ENCODE measurements around the gene SNX13. TPM values are rescaled to one million over a fixed set of nuclear protein-coding genes. Genes with fewer than 3 reads are reported as not detected.

SNX13 gene
- total RNA-seq, 4 donors from 2014 or later = 74.9 to 154 (median 107) TPM

- no peak overlapping the region for H3K27ac ChIP-seq
- no peaks in the 10 kb centered on the region for H3K27me3 ChIP-seq
- H3K4me3 ChIP-seq = no peak overlapping the region
- ATAC-seq = no peak
- H3K4me1 ChIP-seq = peaks cover 0 to 4% of the 10 kb centered on the region in 2 donors
- no peak for DNase-seq
- in situ Hi-C loops (cut with MboI; ENCODE audit: low sequenced_read_pairs in 4 of 4) (no loop called here), intact Hi-C loops (cut with DNase I; ENCODE audit: low total_unique reads) (no loop called here)
- no peaks in the 10 kb centered on the region for H3K9me3 ChIP-seq
- H3K36me3 ChIP-seq = peaks cover 0 to 24% of the 10 kb centered on the region in 2 donors
- TF ChIP-seq POLR2A (IDR thresholded peaks at IDR 0.05) (no peak), CTCF (IDR thresholded peaks at IDR 0.05 in 4 of 5, conservative IDR thresholded peaks at IDR 0.05 in 1 of 5) (no peak)
Observed at GRCh38 chr7:17846935-17847334, 93.4 kb downstream of the SNX13 start.

DNA sequence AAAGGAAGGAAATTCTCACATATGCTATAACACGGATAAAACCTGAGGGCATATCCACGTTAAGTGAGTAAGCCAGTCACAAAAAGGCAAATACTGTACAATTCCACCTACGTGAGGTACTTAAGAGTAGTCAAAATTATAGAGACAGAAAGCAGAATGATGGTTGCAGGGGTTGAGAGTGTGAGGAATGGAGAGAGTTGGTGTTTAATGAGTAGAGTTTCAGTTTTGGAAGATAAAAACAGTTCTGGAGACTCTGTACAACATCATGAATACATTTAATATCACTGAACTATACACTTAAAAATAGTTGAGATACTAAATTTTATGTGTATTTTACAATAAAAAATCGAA is 95.1 kb downstream of the SNX13 start:
- Histone ChIP-seq H3K27me3 (no peaks in the 10 kb centered on the region), H3K27ac (no peak overlapping the region), H3K4me3 (no peak overlapping the region), H3K36me3 (peaks cover 0 to 15% of the 10 kb centered on the region in 2 donors), H3K9me3 (no peaks in the 10 kb centered on the region), H3K4me1 (no peaks in the 10 kb centered on the region)
- in situ Hi-C loops (cut with MboI; ENCODE audit: low sequenced_read_pairs in 4 of 4) (no loop called here), intact Hi-C loops (cut with DNase I; ENCODE audit: low total_unique reads) (no loop called here)
- DNase-seq (no peak), ATAC-seq (no peak)
- TF ChIP-seq POLR2A (IDR thresholded peaks at IDR 0.05) (no peak), CTCF (IDR thresholded peaks at IDR 0.05 in 4 of 5, conservative IDR thresholded peaks at IDR 0.05 in 1 of 5) (no peak)

- TF ChIP-seq POLR2A (IDR thresholded peaks at IDR 0.05) (no peak), CTCF (IDR thresholded peaks at IDR 0.05 in 4 of 5, conservative IDR thresholded peaks at IDR 0.05 in 1 of 5) (no peak)
- H3K4me1 ChIP-seq = no peaks in the 10 kb centered on the region
- ATAC-seq (no peak), DNase-seq (no peak)
- intact Hi-C loops (cut with DNase I; ENCODE audit: low total_unique reads) = no loop called here
- no peaks in the 10 kb centered on the region for H3K27me3 ChIP-seq
- H3K9me3 ChIP-seq = no peaks in the 10 kb centered on the region
- peaks cover 0 to 12% of the 10 kb centered on the region in 2 donors for H3K36me3 ChIP-seq
- no peak overlapping the region for H3K27ac ChIP-seq
- in situ Hi-C loops (cut with MboI; ENCODE audit: low sequenced_read_pairs in 4 of 4) = no loop called here
- H3K4me3 ChIP-seq = no peak overlapping the region
Observed at GRCh38 chr7:17844514-17845196, 95.6 kb downstream of the SNX13 start.

- H3K27ac ChIP-seq = no peak overlapping the region
- no peak for DNase-seq
- no peak for ATAC-seq
- H3K4me1 ChIP-seq = no peaks in the 10 kb centered on the region
- no peak overlapping the region for H3K4me3 ChIP-seq
- H3K9me3 ChIP-seq = no peaks in the 10 kb centered on the region
- in situ Hi-C loops (cut with MboI; ENCODE audit: low sequenced_read_pairs in 4 of 4) (no loop called here), intact Hi-C loops (cut with DNase I; ENCODE audit: low total_unique reads) (no loop called here)
- TF ChIP-seq CTCF (IDR thresholded peaks at IDR 0.05 in 4 of 5, conservative IDR thresholded peaks at IDR 0.05 in 1 of 5) (no peak), POLR2A (IDR thresholded peaks at IDR 0.05) (no peak)
- H3K36me3 ChIP-seq = peaks cover 0 to 18% of the 10 kb centered on the region in 2 donors
- H3K27me3 ChIP-seq = no peaks in the 10 kb centered on the region
Observed at GRCh38 chr7:17844022-17844421, 96.3 kb downstream of the SNX13 start.

- Histone ChIP-seq H3K9me3 (no peaks in the 10 kb centered on the region), H3K36me3 (peaks cover 0 to 17% of the 10 kb centered on the region in 2 donors), H3K4me3 (no peak overlapping the region), H3K27me3 (no peaks in the 10 kb centered on the region), H3K27ac (no peak overlapping the region), H3K4me1 (no peaks in the 10 kb centered on the region)
- TF ChIP-seq CTCF (IDR thresholded peaks at IDR 0.05 in 4 of 5, conservative IDR thresholded peaks at IDR 0.05 in 1 of 5) = no peak
- TF ChIP-seq POLR2A (IDR thresholded peaks at IDR 0.05) = no peak
- in situ Hi-C loops (cut with MboI; ENCODE audit: low sequenced_read_pairs in 4 of 4) (no loop called here), intact Hi-C loops (cut with DNase I; ENCODE audit: low total_unique reads) (no loop called here)
- DNase-seq (no peak), ATAC-seq (no peak)
Observed at GRCh38 chr7:17843041-17843440, 97.3 kb downstream of the SNX13 start.
